GM12801 (cell line): ENCODE results near the gene POLR1A.

Experiments used
- CTCF ChIP-seq: IDR thresholded peaks from one replicate; pipeline ENCODE4 v1.5.1; 2011; ENCODE audit warnings: control low read depth; ENCODE audit not compliant: insufficient read length; ENCODE audit errors: extremely low read depth

POLR1A gene

GRCh38 chr2:86042256-86043168, 63.2 kb downstream of the POLR1A start:
- no peak for TF ChIP-seq CTCF

- TF ChIP-seq CTCF, result no peak
Observed at GRCh38 chr2:86039963-86040655, 65.6 kb downstream of the POLR1A start.

GRCh38 chr2:86039178-86039962, 66.3 kb downstream of the POLR1A start:
- no peak for TF ChIP-seq CTCF

- no peak for TF ChIP-seq CTCF
Observed at GRCh38 chr2:86038291-86039081, 67.2 kb downstream of the POLR1A start.

GRCh38 chr2:86037795-86038192, 67.9 kb downstream of the POLR1A start:
- no peak for TF ChIP-seq CTCF

- no peak for TF ChIP-seq CTCF
Observed at GRCh38 chr2:86037141-86037794, 68.4 kb downstream of the POLR1A start.
